NCI-H82 treated with DMSO at 0.1 percent for 48 hours (cell line): ENCODE data around the gene KLHL22.
A peak's percentile ranks its signal among the peaks of the same experiment; 100 is the strongest.
"Not testable (repeated sequence)": the region's sequence is repeated elsewhere in the genome, so short reads cannot be mapped to it uniquely, and the experiment has no call there.

ENCODE experiments used
- DNase-seq: peaks from one replicate; lab custom pipeline; 2025; ENCODE audit not compliant: unreplicated experiment; lab: John Stamatoyannopoulos, UW

KLHL22 gene

DNA sequence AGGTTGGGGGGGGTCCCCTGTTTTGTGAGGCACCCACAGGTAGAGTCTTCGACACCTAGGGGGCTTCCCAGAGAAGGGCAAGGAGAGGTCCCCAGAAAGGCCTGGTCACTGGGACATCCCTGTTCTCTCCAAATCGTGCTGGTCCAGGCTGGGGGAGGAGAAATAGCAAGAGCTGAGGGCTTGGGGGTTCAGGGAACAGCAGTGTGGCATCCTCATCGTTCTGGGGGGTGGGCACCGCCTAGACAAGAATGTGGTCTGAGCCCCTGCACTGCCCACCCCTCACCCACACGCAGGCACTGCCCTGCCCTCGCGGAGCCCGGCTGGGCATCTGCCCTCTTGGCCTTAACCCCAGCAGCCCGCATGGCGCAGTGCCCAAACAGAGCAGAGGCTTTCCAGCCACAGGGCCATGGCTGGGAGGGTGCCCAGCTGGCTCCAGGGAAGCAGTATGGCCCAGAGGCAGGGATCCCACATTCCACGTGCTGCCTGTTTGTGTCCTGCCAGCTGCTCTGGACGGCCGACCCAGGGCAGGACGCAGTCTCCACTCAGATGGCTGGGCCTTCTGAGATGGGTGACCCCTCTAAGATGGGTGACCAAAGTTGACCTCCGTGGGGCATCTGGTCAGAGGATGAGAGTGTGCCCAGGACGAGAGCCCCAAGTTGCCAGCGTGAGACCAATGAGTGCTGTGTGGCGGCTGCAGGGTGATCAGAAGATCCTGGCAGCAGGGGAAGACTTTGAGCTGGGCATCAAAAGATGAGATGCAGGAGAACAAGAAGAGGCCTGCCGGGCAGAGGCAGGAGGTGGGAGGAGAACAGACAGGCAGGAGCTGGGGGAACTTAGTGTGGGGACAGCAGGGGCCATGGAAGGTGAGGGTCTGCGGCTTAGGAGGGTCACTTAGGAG is 72.3 kb downstream of the KLHL22 start:
- DNase-seq: no peak

DNA sequence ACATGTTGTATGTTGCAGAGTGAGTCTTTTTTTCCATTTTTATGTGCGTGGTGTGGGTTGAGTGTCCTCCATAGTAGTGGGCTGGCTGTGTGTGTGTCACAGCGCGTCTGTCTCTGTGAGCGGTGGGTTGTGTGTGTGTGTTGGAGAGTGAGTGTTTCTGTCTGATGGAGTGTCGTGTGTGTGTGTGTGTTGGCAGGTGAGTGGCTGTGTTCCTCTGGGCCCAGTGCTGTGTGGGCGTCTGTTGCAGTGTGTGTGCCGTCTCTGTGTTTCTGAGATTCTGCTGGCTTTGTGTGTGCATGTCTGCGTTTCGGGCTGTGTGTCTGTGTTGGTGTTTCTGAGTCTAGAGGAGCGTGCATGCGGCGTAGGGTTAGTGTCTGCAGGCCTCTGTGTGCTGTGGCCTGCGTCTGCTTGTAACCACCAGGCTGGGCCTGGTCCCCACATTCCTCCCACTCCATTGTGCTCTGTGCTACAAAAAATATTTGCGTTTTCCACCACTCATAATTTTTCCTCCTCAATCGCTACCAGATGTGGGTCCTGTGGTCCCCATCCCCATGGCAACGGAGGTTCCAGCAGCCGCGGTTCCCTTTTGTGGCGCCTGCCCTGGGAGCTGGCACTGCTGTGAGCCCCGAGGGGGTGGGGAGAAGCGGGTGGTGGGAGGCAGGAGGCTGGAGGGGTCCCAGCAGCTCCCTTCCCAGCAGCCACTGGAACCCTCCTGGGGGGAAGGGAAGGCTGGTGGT is 73.2 kb downstream of the KLHL22 start:
- DNase-seq: no peak

DNA sequence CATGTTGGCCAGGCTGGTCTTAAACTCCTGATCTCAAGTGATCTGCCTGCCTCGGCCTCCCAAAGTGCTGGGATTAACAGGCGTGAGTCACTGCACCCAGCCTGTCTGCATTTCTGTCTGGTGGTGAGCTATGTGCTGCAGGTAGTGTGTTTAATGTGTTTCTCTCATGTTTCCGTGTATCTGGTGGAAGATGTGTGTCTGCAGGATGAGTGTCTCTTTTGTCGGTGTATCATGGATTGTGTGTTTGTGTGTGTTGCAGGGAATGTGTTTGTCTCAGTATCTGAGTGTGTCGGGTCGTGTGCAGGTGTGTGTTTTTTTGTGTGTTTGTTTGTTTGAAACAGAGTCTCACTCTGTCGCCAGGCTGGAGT is 74.1 kb downstream of the KLHL22 start:
- DNase-seq: no peak

GRCh38 chr22:20420157-20420842 is 75.3 kb downstream of the KLHL22 start:
- no peak for DNase-seq

DNA sequence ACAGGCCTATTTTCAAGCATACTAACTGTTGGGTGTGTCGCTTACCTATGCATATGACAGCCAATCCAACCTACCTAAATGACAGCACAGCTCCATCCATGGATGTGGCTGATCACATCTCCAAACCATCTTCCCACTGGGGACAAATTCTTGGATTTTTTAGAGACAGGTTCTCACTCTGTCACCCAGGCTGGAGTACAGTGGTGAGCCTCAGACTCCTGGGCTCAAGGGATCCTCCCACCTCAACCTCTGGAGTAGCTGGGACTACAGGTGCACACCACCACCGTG is 76.0 kb downstream of the KLHL22 start:
- no peak for DNase-seq

DNA sequence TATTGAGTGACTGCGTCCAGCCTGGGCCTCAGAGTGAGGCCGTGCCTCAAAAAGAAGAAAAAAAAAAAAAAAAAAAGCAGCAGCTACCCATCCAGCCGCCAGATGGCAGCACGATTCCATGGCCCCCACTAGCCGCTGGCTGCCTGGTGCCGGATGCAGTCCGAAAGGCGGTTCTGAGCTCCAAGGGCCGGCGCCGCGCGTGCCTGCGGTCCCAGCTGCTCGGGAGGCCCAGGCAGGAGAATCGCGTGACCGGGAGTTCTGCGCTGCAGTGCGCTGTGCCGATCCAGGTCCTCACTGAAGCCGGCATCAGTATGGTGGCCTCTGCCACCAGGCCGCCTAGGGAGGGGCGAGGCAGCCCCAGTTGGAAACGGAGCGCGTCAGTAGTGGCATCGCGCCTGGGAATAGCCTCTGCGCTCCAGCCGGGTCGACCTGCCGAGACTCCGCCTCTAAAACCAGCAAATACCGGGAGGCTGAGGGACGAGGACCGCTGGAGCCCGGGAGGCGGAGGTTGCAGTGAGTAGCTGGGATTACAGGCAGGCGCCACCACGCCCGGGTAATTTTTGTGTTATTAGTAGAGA is 77.3 kb downstream of the KLHL22 start:
- DNase-seq: peak; percentile 13

- DNase-seq: not testable (repeated sequence)
Measured at GRCh38 chr22:20415699-20416098, 79.9 kb downstream of the KLHL22 start.

DNA sequence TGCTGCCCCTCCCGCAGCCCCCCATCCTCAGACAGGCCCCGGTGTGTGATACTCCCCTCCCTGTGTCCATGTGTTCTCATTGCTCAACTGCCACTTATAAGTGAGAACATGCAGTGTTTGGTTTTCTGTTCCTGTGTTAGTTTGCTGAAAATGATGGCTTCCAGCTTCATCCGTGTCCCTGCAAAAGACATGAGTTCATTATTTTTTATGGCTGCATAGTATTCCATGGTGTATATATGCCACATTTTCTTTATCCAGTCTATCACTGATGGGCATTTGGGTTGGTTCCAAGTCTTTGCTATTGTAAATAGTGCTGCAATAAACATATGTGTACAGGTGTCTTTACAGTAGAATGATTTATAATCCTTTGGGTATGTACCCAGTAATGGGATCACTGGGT is 80.4 kb downstream of the KLHL22 start:
- not testable (repeated sequence) for DNase-seq

- DNase-seq: no peak
Measured at GRCh38 chr22:20414450-20414849, 81.1 kb downstream of the KLHL22 start.

GRCh38 chr22:20414059-20414440 is 81.5 kb downstream of the KLHL22 start:
- DNase-seq: no peak

DNA sequence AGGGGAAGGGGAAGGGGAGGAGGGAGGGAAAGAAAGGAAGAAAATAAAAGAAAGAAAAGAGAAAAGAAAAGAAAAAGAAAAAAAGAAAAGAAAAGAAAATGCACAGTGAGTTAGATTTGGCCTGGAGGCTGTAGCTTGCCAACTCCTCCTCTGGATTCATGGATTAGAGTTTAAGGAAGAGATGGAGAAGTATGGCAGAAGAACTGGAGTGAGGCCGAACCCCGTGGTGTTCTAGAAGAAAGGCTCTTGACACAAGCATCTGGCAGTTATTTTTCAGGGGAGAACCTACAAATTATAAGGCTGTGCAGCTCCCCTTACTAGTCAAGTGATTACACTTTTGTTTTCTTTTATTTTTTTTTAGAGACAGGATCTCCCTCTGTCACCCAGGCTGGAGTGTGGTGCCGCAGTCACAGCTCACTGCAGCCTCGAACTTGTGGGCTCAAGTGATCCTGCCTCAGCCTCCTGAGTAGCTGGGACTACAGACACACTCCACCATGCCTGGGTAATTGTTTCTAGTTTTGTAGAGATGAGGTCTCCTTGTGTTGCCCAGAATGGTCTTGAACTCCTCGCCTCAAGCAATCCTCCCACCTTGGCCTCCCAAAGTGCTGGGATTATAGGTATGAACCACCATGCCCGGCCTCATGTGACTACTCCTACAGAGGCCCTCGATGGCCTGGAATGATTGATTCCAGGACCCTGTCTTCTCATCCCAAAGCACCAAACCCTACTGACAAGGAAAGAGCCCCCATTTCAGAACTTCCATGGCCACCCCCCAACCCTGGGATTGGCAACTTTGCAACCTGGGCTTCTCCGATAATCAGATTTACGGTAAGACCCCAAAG is 82.2 kb downstream of the KLHL22 start:
- DNase-seq: no peak

GRCh38 chr22:20412474-20413216 is 83.0 kb downstream of the KLHL22 start:
- DNase-seq: no peak

DNA sequence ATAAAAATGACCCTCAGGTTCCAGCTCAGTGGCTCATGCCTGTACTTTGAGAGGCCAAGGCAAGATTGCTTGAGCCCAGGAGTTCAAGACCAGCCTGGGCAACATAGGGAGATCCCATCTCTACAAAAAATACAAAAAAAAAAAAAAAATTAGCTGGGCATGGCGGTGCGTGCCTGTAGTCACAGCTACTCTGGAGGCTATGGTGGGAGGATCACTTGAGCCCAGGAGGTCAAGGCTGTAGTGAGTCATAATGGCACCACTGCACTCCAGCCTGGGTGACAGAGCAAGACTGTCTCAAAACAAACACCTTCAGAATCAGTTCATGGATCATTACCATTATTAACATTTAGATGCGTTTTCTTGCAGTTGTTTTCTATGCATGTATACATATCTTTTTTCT is 86.2 kb downstream of the KLHL22 start:
- DNase-seq: not testable (repeated sequence)

GRCh38 chr22:20408891-20409290 is 86.7 kb downstream of the KLHL22 start:
- no peak for DNase-seq

- no peak for DNase-seq
Measured at GRCh38 chr22:20407829-20408228, 87.8 kb downstream of the KLHL22 start.

- DNase-seq: no peak
Measured at GRCh38 chr22:20406686-20407408, 88.7 kb downstream of the KLHL22 start.

GRCh38 chr22:20405931-20406685 is 89.5 kb downstream of the KLHL22 start:
- no peak for DNase-seq

GRCh38 chr22:20405291-20405930 is 90.2 kb downstream of the KLHL22 start:
- no peak for DNase-seq
